Large intestine (tissue), 3 donors: Measurements from ENCODE around the gene PLXNA1. TPM values are rescaled to one million over a fixed set of nuclear protein-coding genes. Genes with fewer than 3 reads are reported as not detected.

Source experiments
- DNase-seq, 2 donors: peaks; one replicate each; pipeline versions ENCODE4 v3.0.0 to v3.0.0-alpha.2; 2013
- H3K27ac ChIP-seq: one replicate; pipeline ENCODE4 v1.5.1; 2013; ENCODE audit warnings: low read length
- H3K27me3 ChIP-seq: 2 replicates; pipeline ENCODE4 v1.6.1; 2013; ENCODE audit warnings: low read length; ENCODE audit not compliant: control insufficient read depth, insufficient read depth
- H3K36me3 ChIP-seq: 2 replicates; pipeline ENCODE4 v1.6.1; 2013; ENCODE audit warnings: low read length; ENCODE audit not compliant: control insufficient read depth, insufficient read depth
- H3K4me1 ChIP-seq: one replicate; pipeline ENCODE4 v1.6.1; 2013; ENCODE audit warnings: low read length; ENCODE audit not compliant: control insufficient read depth, insufficient read depth
- H3K4me3 ChIP-seq: one replicate; pipeline ENCODE4 v1.5.1; 2013; ENCODE audit warnings: low read length
- H3K9me3 ChIP-seq: one replicate; pipeline ENCODE4 v1.6.1; 2013; ENCODE audit warnings: mild to moderate bottlenecking, low read depth, low read length, moderate library complexity; ENCODE audit not compliant: control insufficient read depth
- WGBS: methylation state at CpG from one replicate; pipeline ENCODE4 v1.1.5; 2013; ENCODE audit warnings: low lambda C conversion rate; ENCODE audit not compliant: insufficient coverage; 5-methylcytosine and 5-hydroxymethylcytosine counted together
- polyA plus RNA-seq: library from polyadenylated mRNA; unstranded; fragments of 120-200 nt; gene quantifications from one replicate; pipeline ENCODE4 v1.2.1, GENCODE V29; 2013

PLXNA1 gene
- polyA plus RNA-seq, 1 donor = 16.5 TPM

DNA sequence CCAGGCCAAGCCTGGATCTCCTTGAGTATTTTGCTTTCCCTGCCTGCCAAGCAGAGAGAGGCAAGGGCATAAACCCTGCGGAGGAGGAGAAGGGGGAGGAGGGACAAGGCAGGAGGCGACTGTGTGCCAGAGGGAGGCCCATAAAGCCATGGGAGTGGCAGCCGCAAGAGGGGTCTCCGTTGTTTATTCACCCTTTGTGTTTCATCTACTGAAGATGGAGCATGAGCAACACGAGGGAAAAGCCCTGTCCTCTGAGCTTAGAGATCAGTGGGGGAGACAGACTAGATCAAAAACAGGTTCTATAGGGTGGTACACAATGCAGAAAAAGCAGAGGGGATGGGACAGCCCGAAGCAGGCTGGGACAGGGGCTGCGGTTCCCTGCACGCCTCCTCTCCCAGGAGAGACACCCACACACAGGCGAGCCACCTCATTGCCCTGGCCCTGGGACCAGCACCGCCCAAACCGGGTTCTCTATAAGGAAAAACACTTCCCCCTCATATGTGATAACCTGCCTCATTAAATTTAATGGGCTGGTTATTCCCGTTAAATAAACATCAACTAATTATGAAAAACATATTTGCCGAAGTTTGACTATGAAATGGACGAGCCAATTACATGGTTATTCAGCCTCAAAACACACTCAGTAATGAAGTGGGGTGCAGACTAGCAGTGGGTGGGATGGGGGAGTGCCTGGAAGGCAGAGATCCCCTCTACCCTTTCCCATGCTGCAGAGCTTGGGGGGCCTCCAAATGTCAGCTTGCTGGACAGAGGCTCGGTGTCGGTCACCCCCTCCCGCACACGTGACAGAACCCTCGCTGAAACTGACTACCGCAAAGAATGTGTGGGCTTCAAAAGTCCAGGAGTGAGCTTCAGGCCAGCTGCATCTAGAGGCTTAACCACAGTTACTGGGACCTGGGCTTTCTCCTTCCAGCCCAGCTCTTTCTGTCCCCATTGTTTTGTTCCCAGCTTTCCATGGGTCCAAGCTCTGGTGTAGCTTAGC, 14.2 kb upstream of the PLXNA1 start:
- Histone ChIP-seq H3K4me1 (no peaks in the 10 kb centered on the region), H3K36me3 (no peaks in the 10 kb centered on the region), H3K9me3 (no peaks in the 10 kb centered on the region), H3K27me3 (no peaks in the 10 kb centered on the region), H3K27ac (no peak overlapping the region), H3K4me3 (no peak overlapping the region)
- DNase-seq = no peak
- WGBS = no CpG with 5 or more reads among the region's 20 CpGs

DNA sequence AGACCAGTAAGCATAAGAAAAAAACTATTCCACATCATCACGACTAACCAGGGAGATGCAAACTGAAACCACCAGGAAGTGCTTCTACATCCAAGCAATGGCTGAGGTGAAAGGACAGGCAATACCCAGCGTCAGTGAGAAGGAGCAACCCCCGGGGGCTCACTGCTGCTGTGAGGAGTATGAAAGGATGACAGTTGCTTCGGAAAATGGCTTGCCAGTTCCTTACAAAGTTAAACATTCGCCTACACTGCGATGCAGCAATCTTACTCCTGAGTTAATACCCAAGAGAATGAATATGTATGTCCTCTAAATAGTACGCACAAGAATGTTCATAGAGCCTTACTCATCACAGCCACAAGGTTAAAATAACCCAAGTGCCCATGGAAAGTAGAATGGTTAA, 13.3 kb upstream of the PLXNA1 start:
- no peaks in the 10 kb centered on the region for H3K4me1 ChIP-seq
- no peaks in the 10 kb centered on the region for H3K9me3 ChIP-seq
- H3K27ac ChIP-seq = no peak overlapping the region
- DNase-seq = no peak
- H3K36me3 ChIP-seq = no peaks in the 10 kb centered on the region
- no peak overlapping the region for H3K4me3 ChIP-seq
- H3K27me3 ChIP-seq = no peaks in the 10 kb centered on the region
- WGBS = 0% methylated on average over 1 of the region's 7 CpGs

DNA sequence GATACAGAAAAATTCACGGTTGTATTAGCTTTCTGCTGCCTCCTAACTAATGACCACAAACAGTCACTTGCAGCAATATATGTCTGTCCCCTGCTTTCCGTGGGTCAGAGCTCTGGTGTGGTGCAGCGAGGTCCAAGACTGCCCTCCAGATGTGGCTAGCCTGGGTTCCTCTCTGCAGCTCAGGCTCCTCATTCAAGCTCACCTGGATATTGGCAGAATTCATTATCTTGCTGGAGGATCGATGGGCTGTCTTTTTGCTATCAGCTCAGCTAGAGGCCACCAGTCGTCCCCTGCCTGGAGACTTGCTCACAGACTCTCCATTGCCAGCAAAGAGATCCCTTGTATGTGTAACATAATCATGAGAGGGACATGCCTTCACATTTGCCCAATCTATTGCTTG, 12.8 kb upstream of the PLXNA1 start:
- H3K27ac ChIP-seq = no peak overlapping the region
- no peak overlapping the region for H3K4me3 ChIP-seq
- no peaks in the 10 kb centered on the region for H3K9me3 ChIP-seq
- no peak for DNase-seq
- no peaks in the 10 kb centered on the region for H3K27me3 ChIP-seq
- no peaks in the 10 kb centered on the region for H3K36me3 ChIP-seq
- no peaks in the 10 kb centered on the region for H3K4me1 ChIP-seq
- no CpG with 5 or more reads among the region's 5 CpGs for WGBS

DNA sequence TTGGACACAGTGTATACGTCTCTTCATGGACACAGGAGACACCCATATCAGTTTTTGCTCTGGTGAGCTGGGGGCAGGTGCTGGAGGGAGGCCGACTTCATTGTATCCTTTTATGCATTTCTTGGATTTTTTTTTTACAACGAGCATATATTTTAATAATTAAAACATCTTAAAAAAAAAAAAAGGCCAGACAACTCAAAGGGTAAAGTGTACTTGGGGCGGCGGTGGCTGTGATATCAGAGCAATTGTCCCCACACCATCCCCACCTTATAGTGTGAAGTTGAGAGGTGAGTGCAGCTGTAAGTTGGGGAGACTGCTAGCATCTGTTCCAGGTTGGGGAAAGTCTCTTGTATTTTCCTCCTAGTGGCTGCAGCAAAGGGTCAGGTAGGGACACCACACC, 12.0 kb upstream of the PLXNA1 start:
- H3K27me3 ChIP-seq = no peaks in the 10 kb centered on the region
- no peak overlapping the region for H3K4me3 ChIP-seq
- H3K27ac ChIP-seq = no peak overlapping the region
- WGBS = 60% methylated on average over 1 of the region's 5 CpGs
- DNase-seq = no peak
- no peaks in the 10 kb centered on the region for H3K9me3 ChIP-seq
- H3K4me1 ChIP-seq = no peaks in the 10 kb centered on the region
- H3K36me3 ChIP-seq = no peaks in the 10 kb centered on the region

DNA sequence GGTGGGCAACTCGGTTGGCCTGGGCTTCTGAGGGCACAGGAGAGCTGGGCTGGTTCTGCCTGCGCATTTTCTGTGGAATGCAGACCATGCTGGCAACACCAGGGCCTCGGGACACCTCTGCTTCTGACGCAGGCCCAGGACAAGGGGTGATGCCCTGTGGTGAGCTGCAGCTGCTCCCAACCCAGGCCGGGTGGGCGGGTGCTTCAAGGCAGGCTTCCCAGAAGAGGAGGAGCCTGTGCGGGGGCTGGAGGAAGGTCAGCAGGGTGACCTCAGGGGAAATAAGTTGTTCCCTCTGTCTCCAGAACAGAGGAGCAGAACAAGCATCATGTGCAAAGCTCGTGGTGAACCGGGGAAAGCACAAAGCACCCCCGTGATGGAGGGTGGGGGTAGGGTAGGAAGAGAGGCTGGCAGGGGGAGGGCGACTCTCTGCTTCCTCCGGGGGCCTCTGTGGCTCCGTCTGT, 11.0 kb upstream of the PLXNA1 start:
- H3K27me3 ChIP-seq = no peaks in the 10 kb centered on the region
- WGBS = no CpG with 5 or more reads among the region's 13 CpGs
- no peak overlapping the region for H3K4me3 ChIP-seq
- DNase-seq = no peak
- no peak overlapping the region for H3K27ac ChIP-seq
- no peaks in the 10 kb centered on the region for H3K9me3 ChIP-seq
- no peaks in the 10 kb centered on the region for H3K4me1 ChIP-seq
- H3K36me3 ChIP-seq = no peaks in the 10 kb centered on the region

DNA sequence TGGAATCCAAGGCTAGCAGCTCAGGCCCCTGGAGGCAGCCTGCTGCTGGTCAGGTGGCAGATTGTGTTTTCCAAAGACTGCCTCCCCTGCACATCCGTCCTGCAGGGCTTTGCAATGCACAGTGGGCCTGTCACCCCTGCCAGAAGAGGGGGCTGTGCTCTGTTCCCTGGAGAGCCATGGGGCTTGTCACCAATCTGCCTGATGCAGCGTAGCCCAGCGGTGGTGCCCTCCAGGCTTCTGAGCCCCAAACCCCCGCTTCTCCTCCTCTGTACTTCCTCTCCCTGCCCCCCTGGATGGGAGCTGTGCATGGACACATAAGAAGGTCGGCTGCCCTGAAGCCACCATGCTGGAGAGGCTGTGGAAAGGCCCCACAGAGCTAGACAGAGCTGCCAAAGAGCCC, 10.0 kb upstream of the PLXNA1 start:
- DNase-seq = no peak
- Histone ChIP-seq H3K9me3 (no peaks in the 10 kb centered on the region), H3K27ac (no peak overlapping the region), H3K4me1 (no peaks in the 10 kb centered on the region), H3K36me3 (no peaks in the 10 kb centered on the region), H3K27me3 (no peaks in the 10 kb centered on the region), H3K4me3 (no peak overlapping the region)
- no CpG with 5 or more reads among the region's 5 CpGs for WGBS

DNA sequence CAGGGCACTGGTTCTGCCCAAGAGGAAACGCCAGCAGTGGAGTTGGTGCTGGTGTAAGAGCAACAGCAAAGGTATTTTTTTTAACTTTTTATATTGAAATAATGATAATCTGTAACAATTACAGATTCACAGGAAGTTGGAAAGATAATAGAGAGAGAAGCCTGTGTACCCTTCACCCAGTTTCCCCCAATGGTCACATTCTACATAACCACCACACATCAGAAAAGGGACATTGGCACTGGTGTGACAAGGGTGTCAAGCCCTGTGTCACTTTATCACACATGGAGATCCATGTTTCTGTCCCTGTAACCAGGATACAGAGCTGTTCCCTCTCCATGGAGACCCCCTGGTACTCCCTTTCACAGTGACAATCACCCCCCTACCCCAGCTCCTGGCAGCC, 9.1 kb upstream of the PLXNA1 start:
- H3K36me3 ChIP-seq = no peaks in the 10 kb centered on the region
- no peaks in the 10 kb centered on the region for H3K9me3 ChIP-seq
- H3K27ac ChIP-seq = no peak overlapping the region
- no peaks in the 10 kb centered on the region for H3K4me1 ChIP-seq
- no peak overlapping the region for H3K4me3 ChIP-seq
- no peak for DNase-seq
- peaks cover 3% of the 10 kb centered on the region for H3K27me3 ChIP-seq
- no CpG with 5 or more reads among the region's 1 CpG for WGBS

DNA sequence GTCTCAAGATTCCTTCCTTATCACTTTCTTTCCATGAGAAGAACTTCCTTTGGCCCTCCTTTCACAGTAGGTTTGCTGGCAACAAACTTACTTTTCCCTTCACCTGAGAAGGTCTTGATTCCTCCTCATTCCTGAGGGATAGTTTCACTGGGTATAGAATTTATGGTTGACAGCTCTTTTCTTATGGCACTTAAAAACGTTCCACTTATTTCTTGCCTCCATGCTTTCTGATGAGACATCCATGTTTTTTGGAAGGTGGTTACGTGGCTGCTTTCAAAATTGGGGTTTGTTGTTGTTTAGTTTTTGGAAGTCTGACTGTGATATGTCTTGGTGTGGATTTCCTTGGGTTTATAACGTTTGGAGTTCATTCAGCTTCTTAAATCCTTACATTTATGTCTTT, 8.2 kb upstream of the PLXNA1 start:
- Histone ChIP-seq H3K9me3 (no peaks in the 10 kb centered on the region), H3K27me3 (peaks cover 7% of the 10 kb centered on the region), H3K36me3 (no peaks in the 10 kb centered on the region), H3K27ac (no peak overlapping the region), H3K4me1 (no peaks in the 10 kb centered on the region), H3K4me3 (no peak overlapping the region)
- no CpG with 5 or more reads among the region's 3 CpGs for WGBS
- no peak for DNase-seq

DNA sequence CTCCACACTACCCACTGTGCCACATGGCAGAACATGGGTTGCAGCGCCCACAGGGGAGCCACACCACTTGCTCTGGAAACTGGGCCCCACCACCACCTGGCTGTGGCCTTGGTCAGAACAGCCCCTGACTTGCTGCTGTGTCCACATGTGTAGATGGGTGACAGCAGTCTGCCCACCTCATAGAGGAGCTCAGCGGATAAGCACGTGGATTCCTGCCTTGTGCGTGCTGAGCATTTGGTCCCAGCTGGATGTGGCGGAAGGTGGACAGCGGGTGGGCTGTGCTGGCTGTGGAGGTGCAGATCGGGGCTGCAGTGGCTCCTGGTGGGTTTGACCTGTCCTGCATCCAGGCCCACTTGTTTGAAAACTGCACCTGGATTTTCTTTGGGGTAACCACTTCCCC, 6.0 kb upstream of the PLXNA1 start:
- no CpG with 5 or more reads among the region's 7 CpGs for WGBS

DNA sequence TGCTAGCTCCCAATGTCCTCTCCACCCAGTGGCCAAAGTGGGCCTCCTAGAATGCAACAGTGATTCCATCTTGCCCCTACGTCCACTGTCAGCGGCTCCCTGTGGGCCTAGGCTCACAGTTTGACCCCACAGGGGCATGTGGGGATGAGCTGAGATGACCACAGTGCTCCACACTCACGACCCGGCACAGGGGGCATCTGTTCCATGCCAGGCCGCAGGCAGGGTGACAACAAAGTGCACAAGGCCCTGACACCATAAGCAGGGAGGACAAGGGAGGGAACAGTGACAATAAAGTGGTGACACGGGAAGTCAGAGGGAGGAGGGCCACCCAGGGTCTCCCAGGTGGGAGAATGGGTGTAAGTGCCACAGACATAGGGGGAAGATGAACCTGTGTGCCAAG, 5.1 kb upstream of the PLXNA1 start:
- no peak for DNase-seq
- H3K9me3 ChIP-seq = no peaks in the 10 kb centered on the region
- no peak overlapping the region for H3K4me3 ChIP-seq
- peaks cover 6% of the 10 kb centered on the region for H3K4me1 ChIP-seq
- H3K36me3 ChIP-seq = no peaks in the 10 kb centered on the region
- no peak overlapping the region for H3K27ac ChIP-seq
- WGBS = no CpG with 5 or more reads among the region's 6 CpGs
- H3K27me3 ChIP-seq = peaks cover 21% of the 10 kb centered on the region

More for the DNA sequence above, 6.0 kb upstream of the PLXNA1 start:
- Histone ChIP-seq H3K36me3 (no peaks in the 10 kb centered on the region), H3K9me3 (no peaks in the 10 kb centered on the region), H3K27me3 (peaks cover 14% of the 10 kb centered on the region), H3K27ac (no peak overlapping the region), H3K4me3 (no peak overlapping the region), H3K4me1 (no peaks in the 10 kb centered on the region)
- DNase-seq = no peak

DNA sequence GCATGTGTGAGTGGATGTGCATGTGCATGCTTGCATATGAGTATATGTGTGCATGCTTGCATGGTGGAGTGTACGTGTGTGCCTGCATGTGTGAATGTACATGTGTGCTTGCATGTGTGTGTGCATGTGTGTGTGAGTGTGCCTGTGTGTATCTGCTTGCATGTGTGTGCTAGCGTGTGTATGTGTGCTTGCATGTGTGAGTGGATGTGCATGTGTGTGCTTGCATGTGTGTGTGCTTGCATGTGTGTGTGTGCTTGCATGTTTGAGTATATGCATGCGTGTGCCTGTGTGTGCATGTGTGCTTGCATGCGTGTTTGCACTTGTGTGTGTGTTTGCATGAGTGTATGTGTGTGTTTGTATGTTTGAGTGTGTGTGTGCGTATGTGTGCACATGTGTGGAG, 4.6 kb upstream of the PLXNA1 start:
- H3K4me3 ChIP-seq = no peak overlapping the region
- H3K27me3 ChIP-seq = peaks cover 21% of the 10 kb centered on the region
- H3K9me3 ChIP-seq = no peaks in the 10 kb centered on the region
- WGBS = no CpG with 5 or more reads among the region's 5 CpGs
- peaks cover 6% of the 10 kb centered on the region for H3K4me1 ChIP-seq
- H3K27ac ChIP-seq = no peak overlapping the region
- H3K36me3 ChIP-seq = no peaks in the 10 kb centered on the region
- no peak for DNase-seq
